AML-193 (cell line): ENCODE results near the gene MRPL28.
"Not testable (repeated sequence)": the region's sequence is repeated elsewhere in the genome, so short reads cannot be mapped to it uniquely, and the experiment has no call there.

Experiments
- DNase-seq, 2 experiments: peaks; one replicate each; lab custom pipeline; 2025; lab: John Stamatoyannopoulos, UW

The MRPL28 gene

DNA sequence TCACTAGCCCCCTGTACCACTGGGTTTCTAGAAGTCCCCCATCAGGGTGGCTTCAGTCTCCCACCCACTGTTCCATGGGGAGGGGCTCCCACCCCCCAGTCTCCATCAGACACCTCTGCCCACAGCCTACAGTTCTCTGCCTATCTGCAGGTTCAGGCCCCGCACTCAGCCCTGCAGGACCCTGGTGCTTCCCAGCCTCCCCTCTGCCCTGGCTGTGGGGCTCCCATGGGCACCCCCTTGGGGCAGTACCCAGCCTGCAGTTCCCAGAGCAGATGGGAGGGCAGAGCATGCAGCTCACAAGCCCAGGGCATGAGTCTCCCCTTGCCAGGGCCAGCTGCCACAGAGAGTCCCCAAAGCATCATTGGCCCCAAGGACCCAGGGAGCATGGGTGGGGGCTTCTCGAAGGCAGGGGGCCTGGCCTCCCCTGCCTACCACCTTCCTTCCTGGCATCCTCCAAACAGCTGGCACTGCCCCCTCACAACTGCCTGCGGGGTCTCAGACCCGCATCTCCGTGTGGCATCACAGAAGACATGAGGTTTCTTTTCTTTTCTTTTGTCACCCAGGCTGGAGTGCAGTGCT, 2.8 kb upstream of the MRPL28 start:
- no peak for DNase-seq

DNA sequence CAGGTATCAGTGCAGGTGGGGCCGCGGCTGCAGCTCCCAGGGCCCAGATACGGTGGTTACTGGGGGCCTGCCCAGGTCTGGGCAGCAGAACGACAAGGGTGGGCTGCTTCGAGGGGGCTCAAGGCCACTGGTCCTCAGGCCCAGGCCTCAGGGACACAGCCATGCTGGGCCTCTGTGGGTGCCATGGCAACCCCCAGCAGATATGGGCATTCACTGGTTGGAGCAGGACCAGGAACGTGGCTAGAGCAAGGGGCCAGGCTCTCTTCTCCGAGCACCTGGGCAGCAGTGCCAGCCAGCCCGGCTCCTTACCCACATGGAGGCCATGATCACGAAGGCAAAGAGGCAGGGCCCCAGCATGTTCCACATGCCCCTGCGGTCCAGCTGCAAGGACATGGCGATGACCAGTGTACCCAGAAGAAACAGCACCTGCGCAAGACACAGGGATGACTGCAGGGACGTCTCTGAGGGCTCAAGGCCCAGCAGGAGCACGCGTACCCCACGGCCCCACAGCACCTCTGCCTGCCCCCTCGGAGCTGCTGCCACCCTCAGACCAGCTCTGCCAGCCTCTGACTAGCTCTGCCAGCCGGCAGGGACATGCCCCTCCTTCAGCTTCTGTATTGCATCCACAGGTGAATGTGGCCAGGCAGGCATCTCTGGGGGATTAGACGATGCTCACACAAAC, 2.1 kb upstream of the MRPL28 start:
- no peak for DNase-seq

DNA sequence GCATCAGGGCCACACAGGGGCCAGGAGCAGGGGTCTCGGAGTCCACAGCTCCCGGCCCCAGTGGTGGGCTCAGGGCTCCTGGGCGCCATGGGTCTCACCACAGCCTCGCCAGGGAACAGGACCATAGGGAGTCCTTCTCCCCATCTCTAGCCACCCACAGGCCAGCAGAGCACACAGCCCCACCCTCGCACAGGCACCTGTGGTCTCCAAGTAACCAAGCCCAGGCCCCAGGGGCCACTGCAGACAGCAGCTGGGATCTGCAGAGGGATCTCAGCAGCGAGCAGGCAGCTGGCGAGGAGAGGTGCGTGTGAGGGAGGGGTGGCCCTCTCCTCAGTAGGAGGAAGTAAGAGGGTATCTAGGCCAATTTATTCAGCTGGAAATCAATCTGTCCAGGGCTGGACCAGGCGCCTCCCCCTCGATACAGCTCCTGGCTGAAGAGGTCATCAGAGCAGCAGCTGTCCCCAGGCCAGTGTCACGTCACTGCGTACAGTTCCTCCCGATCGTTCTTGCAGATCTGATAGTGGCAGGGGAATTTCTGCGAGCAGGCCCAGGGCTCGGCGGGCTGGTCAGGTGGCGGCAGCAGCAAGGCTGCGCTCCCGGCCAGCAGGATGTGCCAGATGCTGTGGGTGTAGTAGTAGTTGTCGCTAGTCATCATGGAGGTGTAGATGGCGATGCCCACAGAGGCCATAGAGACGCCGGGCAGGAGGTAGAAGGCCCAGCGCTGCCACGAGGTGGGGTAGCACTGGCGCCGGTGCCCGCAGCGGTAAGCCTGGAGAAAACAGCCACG, 1.4 kb upstream of the MRPL28 start:
- DNase-seq = no peak

DNA sequence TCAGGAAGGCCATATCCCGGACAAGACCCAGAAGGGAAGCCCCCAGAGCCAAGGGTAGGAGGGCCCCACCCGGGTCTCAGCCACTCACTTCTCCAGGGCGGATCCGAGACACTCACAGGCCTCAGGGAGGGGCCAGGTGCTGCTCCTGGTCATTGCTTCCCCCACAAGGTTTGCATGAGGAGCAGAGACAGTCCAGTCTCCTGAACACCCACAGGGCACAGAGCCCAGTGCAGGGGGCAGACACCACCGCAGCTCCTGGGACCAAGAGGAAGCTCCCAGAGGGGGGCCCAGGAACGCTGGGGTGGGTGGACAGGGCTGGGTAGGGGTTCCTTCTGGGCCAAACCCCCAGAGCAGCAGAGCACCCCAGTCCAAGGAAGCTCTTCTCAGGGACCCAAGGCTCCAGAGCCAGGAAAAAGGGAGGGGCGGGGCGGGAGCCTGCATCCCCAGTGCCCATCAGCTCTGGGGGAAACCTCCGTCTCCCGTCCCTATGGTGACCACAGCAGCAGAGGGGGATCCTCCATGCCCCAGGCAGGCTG, 709 bp upstream of the MRPL28 start:
- DNase-seq = no peak

DNA sequence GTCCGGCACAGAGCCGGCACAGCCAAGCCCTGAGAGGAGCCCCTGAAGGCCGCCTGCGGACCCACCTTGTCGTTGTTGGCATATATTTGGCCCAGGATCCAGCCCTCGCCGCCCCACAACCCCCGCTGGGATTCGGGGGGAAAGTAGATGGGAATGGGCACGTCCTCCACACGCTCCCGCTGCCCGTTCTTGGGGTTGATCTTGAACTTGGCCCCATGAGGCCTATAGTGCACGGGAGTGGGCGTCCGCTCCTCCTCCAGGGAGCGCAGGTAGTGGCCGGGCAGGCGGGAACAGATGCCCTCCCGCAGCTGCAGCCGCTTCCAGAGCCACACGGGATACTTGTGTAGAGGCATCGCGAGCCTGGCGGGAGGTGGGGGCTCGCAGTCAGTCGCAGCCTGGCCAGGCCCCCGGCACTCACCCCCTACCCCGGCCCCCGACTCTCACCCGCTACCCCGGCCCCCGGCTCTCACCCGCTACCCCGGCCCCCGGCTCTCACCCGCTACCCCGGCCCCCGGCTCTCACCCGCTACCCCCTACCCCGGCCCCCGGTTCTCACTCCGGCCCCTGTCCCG, 387 bp downstream of the MRPL28 start:
- no peak for DNase-seq

DNA sequence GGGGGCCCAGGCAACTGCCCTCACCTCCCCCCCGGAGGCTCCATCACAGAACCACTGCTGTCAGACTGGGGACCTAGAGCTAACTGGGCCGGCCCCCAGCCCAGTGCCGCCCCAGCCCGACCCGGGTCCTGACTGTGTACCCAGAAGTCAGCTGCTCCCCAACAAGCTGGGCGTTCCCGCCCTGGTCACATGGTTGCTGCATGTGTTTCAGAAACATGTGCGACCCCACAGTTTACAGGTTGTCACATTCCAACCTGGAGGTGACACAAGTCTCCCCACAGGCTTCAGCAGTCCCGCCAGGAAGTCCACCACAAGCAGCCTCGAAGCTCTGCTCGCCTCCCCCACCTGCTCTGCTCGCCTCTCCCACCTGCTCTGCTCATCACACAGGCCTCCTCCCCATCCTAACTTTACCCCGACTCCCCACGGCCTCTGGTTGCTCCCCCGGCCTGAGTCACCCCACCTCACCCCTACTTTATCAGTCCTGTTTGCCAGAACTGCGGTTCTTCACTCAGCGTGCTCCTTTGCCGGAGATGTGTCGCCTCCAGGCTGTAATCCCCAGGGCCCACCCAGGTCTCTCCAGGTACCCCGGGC, 968 bp downstream of the MRPL28 start:
- DNase-seq = no peak

DNA sequence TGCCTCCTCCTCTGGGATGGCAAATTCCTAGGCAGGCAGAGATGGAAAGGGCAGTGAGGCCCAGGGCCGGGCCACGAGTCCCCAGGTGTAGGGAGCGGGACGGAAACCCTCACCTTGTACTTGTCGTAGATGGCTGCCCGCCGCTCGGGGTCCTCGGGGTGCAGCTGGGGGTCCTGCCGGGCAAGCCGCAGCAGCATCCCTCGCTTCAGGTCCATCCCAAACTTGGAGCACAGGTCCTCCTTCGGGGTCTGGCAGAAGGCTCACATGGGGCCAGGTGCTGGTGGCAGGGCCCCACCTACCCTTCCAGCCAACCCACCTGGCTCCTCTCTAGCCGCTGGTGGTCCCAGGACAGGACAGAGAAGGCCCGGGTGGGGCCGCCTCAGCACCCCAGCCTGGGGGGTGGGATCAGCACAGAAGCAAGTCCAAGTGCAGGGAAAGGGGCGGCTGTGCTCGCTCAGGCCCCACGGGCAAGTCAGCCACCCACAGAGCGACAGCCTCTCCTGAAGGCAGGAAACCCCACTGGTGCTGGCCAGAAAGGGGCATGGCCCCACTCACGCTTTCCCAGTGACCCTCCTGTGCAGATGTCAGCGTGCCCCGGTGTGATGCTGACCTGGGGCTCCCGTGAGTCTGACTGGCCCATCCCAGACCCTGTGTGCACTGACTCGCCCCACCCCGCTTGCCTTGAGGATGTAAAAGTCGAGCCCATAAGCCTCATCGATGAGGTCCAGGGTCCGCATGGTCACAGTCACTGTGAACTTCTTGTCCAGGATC, 1.8 kb downstream of the MRPL28 start:
- no peak for DNase-seq

DNA sequence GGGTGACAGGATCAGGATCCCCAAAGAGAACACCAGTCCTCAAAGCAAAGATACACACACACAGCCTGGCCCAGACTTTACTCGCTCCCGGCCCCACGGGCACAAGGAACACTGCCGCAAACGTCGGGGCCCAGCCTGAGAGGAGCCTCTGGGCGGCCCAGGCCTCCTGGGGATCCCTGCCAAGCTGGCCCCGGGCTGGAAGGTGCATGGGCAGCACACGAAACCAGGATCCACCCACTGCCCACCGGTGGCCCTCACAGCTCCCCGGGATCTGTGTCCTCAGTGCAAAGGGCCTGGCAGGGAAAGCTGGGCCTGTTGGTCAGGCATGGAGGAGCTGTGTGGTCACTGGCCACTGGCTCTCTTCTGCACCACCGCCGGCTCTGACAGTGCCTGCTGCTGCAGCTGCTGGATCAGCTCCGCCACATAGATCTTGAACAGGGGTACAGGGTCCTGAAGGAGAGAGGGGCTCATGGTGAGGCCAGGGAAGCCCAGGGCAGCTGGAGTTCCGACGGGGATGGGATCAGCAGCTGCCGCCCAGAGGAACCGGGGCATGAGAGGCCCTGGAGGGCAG, 2.9 kb downstream of the MRPL28 start:
- no peak for DNase-seq

DNA sequence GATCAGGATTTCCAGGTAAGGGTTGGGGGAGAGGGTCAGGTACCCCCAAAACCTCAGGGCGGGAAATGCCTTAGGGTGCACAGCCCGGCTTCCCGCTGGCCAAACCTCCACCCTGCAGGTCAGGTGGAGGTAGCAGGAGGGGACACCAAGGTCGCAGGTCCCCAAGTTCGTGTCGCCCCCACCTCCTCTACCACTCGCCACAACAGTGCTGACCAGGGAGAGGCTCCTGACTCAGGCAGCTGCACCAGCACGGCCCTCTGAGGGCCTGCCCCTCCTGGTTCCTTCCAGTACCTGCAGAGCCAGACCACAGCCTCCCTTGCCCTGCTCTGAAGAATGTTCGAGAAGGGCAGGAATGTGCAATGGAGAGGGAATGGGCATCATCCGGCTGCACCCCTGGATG, 3.9 kb downstream of the MRPL28 start:
- DNase-seq = no peak

DNA sequence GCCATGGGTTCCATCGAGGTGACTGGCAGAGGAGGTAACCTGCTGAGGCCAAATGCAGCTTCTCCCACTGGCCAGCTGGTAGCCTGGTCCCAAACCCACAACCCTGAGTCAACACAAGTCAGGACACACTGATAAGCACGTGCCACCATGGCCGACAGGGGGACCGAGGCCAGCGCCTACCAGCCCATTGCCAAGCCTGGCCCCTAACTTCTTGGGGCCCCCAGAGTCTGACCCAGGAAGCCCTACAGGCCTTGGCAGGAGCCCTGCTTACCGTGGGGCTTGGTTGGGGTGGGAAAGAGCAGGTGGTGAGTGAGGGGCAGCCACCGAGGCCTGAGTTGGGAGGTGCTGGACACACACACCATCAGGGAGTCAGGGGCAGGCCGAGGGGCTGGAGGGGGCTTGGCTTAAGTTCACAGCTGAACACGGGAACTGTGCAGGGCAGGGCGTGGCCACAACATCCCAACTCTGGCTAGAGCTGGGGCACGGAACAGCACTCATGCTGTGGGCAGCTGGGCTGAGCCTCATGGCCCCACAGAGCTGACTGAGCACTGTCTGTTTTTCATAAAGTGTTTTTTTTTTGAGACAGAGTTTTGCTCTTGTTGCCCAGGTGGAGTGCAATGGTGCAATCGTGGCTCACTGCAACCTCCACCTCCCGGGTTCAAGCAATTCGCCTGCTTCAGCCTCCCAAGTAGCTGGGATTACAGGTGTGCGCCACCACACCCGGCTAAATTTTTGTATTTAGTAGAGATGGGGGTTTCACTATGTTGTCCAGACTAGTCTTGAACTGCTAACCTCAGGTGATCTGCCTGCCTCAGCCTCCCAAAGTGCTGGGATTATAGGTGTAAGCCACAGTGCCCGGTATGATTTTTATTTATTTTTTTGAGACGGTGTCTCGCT, 5.5 kb downstream of the MRPL28 start:
- DNase-seq = no peak

DNA sequence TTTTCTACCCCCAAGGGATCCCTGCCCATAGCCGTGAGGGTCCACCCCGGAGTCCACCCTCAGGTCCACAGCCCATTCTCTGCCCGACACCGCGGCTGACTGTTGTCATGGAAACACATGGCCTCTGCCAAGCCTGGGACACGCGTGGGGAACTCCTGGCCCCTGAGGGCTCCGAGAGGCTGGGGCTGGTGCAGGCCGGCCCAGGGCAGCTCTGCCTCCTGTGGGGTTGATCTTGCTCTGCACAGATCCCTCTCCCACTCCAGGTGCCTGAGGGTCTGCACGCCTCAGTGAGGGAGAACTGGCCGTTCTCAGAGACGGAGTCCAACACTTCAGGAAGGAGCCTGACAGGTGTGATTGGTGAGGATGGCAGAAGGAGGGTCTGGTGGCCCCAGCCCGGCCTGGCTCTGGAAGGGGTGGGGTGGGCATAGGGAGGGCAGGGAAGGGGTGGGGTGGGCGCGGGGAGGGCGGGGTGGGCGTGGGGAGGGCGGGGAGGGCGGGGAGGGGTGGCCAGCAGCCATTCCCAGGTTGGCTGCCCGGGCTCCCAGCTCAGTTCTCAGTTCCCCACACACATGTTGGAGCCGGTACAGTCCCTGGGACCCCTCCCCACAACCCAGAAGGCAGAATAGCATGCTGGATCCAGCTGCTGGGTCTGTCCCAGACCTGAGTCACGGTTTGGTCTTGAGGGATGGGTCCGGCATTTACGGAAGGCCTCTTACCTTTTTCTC, 6.4 kb downstream of the MRPL28 start:
- no peak for DNase-seq

DNA sequence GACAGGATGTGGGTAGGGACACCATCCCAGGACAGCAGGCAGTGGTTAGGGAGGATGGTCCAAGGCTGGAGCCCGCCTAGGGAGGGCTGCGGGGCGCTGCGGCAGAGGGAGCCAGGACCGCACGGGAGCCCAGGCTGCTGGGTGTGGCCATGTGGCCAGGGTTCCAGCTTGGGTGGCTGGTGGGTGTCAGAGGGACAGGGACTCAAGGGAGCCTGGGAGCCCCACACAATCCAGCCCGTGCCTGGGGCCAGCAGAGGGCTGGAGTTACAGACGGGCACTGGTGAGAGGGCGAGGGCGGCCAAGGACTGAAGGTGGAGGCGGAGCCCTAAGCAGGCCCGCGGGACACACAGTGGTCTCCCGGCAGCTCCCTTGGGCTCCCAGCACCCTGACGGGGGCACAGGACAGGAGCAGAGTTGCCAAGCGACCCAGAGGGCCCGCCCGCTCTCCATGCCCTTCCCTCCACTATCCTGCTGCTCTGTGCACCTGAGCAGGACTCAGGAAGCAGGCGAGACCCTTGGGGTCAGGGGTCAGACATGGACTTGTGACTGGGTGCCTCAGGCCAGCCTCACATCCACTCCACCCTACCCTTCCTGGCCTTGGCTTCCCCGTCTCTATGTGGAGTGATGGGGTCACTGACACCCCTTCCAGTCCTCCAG, 7.1 kb downstream of the MRPL28 start:
- no peak for DNase-seq

DNA sequence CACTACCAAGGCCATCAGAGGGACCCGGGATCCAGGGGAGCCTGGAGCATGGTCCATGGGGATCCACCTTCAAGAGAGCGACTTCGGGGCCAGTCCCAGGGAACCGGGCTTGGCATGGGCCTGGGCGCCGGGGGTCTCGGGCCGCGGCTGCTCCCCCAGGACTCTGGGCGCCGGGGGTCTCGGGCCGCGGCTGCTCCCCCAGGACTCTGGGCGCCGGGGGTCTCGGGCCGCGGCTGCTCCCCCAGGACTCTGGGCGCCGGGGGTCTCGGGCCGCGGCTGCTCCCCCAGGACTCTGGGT, 7.7 kb downstream of the MRPL28 start:
- DNase-seq = not testable (repeated sequence)

DNA sequence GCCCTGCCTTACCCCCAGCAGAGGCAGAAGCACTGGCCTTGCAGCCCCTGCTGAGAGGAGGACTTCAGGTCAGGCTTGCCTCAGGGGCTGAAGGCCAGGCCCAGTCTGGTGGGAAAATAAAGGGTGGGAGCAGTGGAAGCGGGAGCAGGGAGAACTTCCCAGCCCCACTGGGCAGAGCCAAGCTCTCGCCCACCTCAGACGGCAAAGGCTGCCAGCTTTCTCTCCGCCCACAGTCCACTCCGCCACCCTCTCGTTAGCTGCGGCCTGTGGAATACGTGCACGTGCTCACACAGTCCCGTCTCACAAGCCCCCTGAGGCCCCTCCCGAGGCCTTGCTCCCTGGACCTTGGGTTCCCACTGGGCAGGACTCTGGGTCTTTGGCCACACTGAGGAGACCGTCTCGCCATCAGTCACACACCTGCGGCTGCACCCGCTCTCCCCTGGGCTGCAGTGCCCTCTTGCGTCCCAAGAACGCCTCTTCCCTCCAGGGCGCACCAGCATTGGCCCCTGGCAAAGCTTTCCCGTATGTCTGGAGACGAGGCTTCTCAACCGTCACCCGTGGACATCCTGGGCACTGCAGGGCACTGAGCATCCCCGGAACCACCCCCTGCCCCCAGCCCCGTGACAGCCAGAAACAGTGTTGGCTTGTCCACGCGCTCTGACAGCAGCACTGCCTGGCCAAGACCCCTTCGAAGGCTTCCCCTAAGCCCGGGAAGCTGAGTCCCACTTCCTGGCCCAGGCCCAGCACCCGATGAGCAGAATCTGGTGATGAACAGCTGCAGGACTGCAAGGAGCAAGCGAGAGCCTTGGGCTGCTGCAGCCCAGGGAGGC, 8.3 kb downstream of the MRPL28 start:
- DNase-seq = peak; percentile 59 to 63

DNA sequence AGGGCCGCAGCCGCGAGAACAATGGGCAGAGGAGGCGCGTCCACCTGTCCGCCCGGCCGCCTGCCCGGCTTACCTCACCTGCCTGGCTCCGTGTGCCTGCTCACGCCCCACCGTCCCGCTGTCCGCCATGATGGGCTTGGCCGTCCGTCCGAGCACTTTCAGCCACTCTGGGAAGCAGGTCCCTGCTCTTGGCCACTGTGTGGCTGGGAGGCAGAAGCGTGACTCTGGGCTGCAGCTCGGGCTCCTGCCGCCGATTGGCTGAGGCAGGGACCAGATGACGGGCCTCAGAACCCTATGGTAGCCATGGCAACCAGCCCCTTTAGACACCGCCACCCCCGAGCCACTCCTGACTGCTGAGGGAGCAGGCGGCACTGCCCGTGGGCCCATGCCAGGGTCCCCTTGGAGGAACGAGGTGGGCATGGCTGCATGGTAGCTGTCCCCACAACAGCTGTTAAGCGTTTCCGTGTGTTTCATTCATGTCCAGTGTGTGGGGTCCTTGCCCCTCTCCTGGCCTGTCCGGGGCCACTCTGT, 8.9 kb downstream of the MRPL28 start:
- DNase-seq = no peak

DNA sequence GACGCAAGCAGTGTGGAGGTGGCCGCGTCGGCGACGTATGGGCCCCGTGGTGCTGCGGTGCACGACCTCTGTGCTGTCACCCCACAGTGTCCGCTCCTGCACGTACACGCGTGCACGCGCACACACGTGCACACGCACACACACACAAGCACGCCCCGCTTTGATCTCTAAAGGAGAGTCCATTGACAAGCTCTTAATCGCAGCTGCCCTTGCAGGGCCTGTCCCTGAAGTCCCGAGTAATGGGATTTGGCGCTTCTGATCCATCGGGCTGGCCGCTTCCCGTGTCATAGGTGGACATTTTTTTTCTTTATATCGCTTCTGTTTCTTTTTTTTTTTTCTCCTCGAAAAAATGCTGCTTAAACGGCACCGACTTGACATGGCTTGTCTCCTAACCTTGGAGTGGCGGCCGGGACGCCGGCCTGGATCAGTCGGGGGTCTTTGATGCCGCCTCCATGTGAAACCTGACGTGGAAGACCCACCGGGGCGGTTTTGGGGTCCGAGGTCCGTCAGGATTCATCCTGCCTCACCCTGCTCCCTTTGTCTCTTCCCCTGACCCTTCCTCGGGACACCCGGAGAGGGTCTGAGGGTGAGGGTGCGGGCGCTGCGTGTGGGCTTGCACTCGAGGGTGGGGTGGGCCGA, 9.5 kb downstream of the MRPL28 start:
- no peak for DNase-seq

DNA sequence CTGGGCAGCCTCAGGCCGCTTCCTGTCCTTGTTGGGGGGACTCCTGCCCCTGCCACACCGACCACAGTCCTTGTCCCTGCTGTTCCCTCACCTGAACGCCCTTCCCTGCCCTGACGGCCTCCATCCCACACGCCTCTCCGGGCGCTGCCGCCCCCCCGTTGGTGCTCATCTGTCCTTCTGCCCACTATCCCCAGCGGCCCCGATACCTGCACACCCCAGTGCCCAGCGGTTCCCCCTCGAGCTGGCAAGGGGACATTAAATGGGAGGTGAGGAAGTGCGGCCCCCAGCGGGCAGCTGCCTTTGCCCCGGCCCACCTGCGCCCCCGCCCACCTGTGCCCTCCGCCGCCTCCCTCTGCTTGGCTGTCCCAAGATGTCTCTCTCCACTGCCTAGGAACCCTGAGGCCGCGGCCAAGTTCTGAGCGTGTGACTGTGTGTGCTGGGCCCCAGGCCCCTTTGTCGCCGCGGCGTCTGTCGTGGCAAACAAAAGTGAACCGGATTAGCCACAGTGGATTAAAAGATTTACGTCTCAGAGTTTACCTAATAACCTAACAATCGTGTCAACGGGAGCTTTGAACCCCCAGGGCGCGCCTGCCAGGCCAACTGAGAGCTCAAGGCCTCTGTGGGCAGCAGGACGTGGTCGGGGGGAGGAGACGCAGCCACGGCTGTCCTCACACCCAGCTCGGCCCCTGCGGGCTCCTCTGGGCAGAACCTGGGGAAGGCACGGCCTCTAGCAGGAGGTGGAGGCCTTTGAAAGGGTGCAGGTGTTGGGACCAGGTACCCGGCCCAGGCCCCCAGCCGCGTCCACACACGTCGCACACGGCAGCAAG, 10.3 kb downstream of the MRPL28 start:
- DNase-seq = no peak
